SK-N-SH treated with all-trans-retinoic acid at 6 μM for 48 hours (cell line): ENCODE results near the gene SSUH2.

Source experiments
- ESRRG ChIP-seq: fragments of 250-450 bp; sonication (Bioruptor Pico); IDR thresholded peaks from 2 replicates; pipeline ENCODE4 v1.6.1; 2021; ENCODE audit warnings: mild to moderate bottlenecking
- GLIS3 ChIP-seq: fragments of 250-450 bp; sonication (Bioruptor Pico); IDR thresholded peaks from 2 replicates; pipeline ENCODE4 v1.5.0; 2020; ENCODE audit warnings: mild to moderate bottlenecking, moderate library complexity
- PPARA ChIP-seq: fragments of 250-450 bp; sonication (Bioruptor Pico); IDR thresholded peaks from 2 replicates; pipeline ENCODE4 v1.5.0; 2020; ENCODE audit warnings: mild to moderate bottlenecking, borderline replicate concordance
- RARB ChIP-seq: fragments of 250-450 bp; sonication (Bioruptor Pico); IDR thresholded peaks from 2 replicates; pipeline ENCODE4 v1.8.0; 2021; ENCODE audit warnings: mild to moderate bottlenecking, moderate library complexity
- ZNF565 ChIP-seq: fragments of 450-650 bp; formaldehyde crosslinking; conservative IDR thresholded peaks from 2 replicates; pipeline ENCODE4 v1.5.0; 2020; ENCODE audit warnings: low read depth, mild to moderate bottlenecking, moderate library complexity
- ZNF70 ChIP-seq: fragments of 450-650 bp; formaldehyde crosslinking; IDR thresholded peaks from 2 replicates; pipeline ENCODE4 v1.5.0; 2020; ENCODE audit warnings: mild to moderate bottlenecking, moderate library complexity
- TF ChIP-seq, protein P1 (sequence below): fragments of 250-450 bp; sonication (Bioruptor Pico); IDR thresholded peaks from 2 replicates; pipeline ENCODE4 v1.8.0; 2020; ENCODE audit warnings: mild to moderate bottlenecking, moderate library complexity, borderline replicate concordance
- TF ChIP-seq, protein P2 (sequence below): fragments of 250-450 bp; sonication (Bioruptor Pico); IDR thresholded peaks from 2 replicates; pipeline ENCODE4 v1.5.1; 2020; ENCODE audit warnings: low read depth, mild to moderate bottlenecking, moderate library complexity

GRCh38 chr3:8646313-8646938 is 1.8 kb upstream of the SSUH2 start:
- TF ChIP-seq, protein P1, sequence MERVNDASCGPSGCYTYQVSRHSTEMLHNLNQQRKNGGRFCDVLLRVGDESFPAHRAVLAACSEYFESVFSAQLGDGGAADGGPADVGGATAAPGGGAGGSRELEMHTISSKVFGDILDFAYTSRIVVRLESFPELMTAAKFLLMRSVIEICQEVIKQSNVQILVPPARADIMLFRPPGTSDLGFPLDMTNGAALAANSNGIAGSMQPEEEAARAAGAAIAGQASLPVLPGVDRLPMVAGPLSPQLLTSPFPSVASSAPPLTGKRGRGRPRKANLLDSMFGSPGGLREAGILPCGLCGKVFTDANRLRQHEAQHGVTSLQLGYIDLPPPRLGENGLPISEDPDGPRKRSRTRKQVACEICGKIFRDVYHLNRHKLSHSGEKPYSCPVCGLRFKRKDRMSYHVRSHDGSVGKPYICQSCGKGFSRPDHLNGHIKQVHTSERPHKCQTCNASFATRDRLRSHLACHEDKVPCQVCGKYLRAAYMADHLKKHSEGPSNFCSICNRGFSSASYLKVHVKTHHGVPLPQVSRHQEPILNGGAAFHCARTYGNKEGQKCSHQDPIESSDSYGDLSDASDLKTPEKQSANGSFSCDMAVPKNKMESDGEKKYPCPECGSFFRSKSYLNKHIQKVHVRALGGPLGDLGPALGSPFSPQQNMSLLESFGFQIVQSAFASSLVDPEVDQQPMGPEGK (CRISPR knock-in tag): no peak
- TF ChIP-seq, protein P2, sequence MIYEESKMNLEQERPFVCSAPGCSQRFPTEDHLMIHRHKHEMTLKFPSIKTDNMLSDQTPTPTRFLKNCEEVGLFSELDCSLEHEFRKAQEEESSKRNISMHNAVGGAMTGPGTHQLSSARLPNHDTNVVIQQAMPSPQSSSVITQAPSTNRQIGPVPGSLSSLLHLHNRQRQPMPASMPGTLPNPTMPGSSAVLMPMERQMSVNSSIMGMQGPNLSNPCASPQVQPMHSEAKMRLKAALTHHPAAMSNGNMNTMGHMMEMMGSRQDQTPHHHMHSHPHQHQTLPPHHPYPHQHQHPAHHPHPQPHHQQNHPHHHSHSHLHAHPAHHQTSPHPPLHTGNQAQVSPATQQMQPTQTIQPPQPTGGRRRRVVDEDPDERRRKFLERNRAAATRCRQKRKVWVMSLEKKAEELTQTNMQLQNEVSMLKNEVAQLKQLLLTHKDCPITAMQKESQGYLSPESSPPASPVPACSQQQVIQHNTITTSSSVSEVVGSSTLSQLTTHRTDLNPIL (CRISPR knock-in tag): no peak
- TF ChIP-seq RARB (CRISPR knock-in tag) (no peak), PPARA (CRISPR knock-in tag) (no peak), ESRRG (CRISPR knock-in tag) (no peak), ZNF70 (CRISPR knock-in tag) (no peak), ZNF565 (no peak), GLIS3 (no peak)
